Right lobe of liver (tissue), 4 donors: ENCODE measurements around the gene ALG13.

Experiments
- POLR2A ChIP-seq: fragments of 450-650 bp; IDR thresholded peaks from one replicate; pipeline ENCODE4 v1.6.1; 2017; ENCODE audit warnings: antibody characterized with exemption, mild to moderate bottlenecking
- TF ChIP-seq, protein P1 (sequence below), 4 donors: fragments of 200-600 bp in 3 of 4; fragments of 450-650 bp in 1 of 4; IDR thresholded peaks; one replicate each; pipeline versions ENCODE4 v1.5.1 to v1.8.0; 2016 to 2022; ENCODE audit warnings: antibody characterized with exemption in 4 of 4, mild to moderate bottlenecking in 2 of 4
- donor health status: DM: no; HTN: no; CAD: no.
- donor health status: DM: no; HTN: no; CAD: no.
- donor health status: DM: no; HTN: yes; CAD: no.

DNA sequence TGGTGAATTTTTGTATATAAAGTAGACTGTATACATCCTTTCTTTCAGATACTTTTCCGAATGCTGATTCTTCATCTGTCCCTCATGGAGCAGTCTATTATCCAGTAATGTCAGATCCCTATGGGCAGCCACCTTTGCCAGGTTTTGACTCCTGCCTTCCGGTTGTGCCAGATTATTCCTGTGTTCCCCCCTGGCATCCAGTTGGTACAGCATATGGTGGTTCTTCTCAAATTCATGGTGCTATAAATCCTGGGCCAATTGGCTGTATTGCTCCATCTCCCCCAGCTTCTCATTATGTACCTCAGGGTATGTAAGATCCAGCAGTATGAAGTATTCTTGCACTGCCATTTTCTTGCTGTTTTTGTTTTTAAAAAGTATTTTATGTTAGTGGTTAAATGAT is 78.7 kb downstream of the ALG13 start:
- TF ChIP-seq, protein P1, sequence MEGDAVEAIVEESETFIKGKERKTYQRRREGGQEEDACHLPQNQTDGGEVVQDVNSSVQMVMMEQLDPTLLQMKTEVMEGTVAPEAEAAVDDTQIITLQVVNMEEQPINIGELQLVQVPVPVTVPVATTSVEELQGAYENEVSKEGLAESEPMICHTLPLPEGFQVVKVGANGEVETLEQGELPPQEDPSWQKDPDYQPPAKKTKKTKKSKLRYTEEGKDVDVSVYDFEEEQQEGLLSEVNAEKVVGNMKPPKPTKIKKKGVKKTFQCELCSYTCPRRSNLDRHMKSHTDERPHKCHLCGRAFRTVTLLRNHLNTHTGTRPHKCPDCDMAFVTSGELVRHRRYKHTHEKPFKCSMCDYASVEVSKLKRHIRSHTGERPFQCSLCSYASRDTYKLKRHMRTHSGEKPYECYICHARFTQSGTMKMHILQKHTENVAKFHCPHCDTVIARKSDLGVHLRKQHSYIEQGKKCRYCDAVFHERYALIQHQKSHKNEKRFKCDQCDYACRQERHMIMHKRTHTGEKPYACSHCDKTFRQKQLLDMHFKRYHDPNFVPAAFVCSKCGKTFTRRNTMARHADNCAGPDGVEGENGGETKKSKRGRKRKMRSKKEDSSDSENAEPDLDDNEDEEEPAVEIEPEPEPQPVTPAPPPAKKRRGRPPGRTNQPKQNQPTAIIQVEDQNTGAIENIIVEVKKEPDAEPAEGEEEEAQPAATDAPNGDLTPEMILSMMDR (IDR thresholded peaks at IDR 0.05), result no peak
- TF ChIP-seq POLR2A, result no peak
